Raji (cell line): ENCODE results near the gene SLC38A3.

ENCODE experiments used
- POLR2A ChIP-seq: IDR thresholded peaks from 2 replicates; pipeline ENCODE4 v1.6.1; 2011; ENCODE audit warnings: low read depth, low read length, control low read depth; ENCODE audit not compliant: insufficient read depth

SLC38A3 gene

DNA sequence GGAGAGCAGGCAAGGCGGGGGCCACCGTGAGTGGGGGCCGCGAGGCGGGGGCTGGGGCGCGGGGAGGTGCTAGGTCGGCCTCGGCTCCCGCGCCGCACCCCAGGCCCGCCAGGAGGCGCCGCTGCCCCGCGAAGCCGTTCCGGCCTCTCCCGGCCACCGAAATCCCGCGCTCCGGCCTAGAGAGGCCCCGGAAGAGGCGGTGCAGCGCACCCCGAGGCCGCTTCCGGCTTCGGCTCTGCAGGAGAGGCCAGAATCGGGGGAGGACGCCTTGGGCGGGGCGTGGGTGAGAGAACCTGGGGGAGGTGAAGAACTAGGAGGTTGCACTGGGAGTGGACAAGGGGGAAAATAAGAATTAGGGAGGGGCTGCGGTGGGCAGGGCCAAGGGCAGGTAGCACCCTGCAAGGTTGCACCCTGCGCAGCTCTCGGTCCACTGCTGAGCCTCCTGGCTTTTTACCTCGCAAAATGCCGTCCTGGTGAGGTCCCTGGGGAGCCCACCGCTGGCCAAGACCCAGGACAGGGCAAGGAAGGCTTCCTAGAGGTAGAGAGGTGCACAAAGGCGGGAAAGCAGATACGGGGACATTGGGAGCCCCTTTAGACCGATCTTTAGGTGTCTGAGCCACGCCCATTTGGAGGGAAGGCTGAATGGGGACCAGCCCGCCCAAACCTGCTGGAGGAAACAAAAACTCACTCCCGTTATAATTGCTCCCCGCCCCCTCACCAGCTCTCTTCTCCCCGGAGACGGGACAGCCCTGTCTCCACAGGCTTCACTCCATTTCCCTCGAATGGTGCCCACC is 22.5 kb downstream of the SLC38A3 start:
- peak; percentile 80 for TF ChIP-seq POLR2A

DNA sequence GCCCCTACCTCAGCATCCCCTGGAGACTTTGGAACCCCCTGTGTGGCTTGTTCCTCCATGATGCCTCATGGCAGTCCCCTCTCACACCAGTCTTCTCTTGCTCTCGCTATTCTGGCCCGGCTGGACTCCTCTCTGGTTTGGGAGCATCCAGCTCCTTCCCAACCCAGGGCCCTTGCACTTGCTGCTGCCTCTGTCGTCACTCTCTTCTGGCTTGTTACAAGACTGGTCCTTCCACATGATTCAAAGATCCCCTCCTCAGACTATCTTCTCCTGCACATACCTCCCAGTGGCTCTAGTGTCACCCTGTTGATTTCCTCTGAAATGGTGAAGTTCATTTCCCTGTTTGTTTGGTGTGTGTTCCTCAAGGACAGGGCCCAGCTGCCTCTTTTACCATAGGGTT is 24.4 kb downstream of the SLC38A3 start:
- TF ChIP-seq POLR2A = no peak

DNA sequence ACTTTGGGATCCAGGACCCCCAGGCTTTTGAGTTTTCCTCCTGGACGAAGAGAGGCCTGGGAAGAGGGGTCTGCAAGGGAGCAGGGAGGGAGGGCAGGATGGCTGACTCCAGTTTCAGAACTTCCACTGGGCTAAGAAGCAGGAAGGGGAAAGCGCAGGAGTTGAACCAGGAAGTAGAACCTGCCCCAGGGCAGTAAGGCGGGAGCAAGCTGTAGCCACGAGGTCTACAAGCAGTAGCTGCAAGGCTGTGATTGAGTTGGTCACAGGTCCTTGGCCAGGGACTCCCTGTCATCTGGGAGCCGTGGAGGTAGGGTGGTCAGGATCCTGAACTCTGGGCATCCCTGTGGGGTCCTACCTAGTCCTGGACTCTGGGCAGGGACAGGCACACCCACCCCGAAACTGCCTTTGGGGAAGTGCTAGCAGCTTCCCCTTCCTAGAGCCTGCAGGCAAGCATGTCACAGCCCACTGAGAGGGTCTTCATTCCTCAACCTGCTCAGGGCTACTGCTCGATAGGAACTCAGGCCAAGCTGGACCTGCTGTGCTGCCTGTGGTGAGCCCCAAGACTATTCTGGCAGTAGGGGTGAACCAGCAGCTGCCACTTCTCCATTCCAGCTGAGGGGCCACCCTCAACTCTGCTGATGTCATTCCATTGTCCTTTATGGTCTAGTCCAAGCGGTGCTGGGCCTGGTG is 25.2 kb downstream of the SLC38A3 start:
- TF ChIP-seq POLR2A = no peak

DNA sequence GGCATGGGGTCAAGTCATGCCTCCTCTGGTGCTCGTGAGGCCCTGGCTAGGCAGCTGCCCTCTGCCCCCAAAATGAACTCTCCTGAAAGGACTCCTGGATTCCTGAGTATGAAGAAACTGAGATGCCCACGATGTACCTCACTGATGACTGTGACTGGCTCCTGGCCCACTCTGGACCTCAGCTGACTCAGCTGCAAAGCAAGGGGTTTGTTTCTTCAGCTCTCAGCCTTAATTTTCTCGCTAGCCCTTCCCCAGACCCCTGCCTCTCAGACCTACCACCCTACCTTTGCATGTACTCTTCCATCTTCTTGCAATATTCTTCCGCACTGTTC is 25.7 kb downstream of the SLC38A3 start:
- no peak for TF ChIP-seq POLR2A

DNA sequence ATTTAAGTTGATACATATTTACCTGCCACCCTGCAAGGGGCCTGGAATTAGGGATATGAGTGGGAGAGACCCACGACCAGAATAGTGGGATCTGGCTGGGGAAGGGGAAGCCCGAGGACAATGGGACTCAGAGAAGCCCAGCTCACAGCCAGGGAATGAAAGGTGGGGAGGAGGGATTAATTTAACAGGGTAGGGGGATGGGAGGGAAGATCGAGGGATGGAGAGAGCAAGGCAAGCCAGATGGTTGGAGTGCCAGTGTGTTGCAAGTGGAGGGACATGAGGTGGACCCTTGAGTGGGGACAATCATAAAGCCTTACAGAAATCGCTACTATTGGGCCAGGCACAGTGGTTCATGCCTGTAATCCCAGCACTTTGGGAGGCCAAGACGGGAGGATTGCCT is 26.5 kb downstream of the SLC38A3 start:
- no peak for TF ChIP-seq POLR2A

DNA sequence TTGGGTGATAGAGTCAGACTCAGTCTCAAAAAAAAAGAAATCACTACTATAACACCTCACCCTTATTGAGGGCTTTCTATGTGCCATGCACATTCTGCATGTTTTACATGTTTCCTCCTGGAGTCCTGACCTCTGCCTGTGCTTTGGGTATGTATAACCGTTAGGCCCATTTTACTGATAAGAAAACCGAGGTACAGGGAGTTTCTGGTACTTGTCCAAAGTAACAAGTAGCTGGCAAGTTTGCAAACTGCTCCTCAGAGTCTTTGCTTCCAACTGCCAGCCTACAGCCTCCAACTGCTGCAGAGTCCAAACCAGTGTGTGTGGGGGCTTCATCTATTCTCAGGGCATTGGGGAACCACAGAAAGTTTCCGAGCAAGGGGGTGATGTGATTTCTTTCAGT is 27.2 kb downstream of the SLC38A3 start:
- TF ChIP-seq POLR2A = no peak

DNA sequence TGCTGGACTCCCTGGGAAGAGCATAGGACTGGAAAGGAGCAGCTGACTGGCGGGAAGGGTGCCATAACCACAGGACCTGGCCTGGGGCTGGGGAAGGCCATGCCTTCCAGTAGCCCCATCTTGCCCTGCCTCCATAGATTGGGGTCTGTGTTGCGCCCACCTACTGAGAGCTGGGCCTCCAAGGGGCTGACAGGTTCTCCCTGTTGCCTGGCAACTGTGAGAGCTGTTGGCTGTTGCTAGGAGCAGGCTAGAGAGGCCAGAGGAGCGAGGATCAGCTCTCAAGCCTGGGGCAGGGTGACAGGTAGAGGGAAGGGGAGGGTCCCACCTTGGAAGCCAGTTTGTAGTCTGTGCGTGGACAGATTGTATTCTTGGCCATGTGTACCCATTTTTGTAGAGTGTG is 28.1 kb downstream of the SLC38A3 start:
- TF ChIP-seq POLR2A = no peak

DNA sequence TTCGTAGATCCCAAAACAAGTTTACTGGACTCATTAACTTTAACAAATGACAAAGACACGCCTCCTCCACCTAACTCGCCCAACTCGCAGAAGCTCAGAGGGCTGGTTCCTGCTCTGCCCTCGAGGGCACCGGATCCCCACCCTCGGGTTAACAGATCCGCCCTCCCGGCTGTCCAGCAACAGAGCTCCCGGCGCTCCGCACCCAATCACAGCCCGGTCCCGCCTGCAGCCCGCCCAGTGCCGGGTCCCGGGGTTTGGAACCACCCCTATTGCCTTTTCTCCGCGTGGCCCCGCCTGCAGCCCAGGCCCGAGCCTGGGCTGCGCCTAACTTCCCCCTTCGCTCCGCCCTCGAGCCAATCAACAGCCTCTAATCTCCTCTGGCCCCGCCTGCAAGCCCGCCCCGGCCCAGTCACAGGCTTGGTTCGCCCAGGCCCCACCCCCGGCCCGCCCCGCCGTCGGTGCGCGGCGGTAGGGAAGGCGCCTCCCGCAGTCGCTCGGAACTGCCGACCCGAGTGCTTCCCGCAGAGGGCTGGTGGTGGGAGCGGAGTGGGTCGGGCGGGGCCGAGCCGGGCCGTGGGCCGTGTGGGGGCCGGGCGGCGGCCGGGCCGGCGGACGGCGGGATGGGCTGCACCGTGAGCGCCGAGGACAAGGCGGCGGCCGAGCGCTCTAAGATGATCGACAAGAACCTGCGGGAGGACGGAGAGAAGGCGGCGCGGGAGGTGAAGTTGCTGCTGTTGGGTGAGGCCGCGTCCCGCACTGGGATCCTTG is 30.8 kb downstream of the SLC38A3 start, which contains the start of gene GNAI2:
GNAI2 (plus strand) TSS at position 489 of the 768 bp plus-strand sequence; CDS start at position 621, 132 bp downstream.
- peak; percentile 87 for TF ChIP-seq POLR2A

DNA sequence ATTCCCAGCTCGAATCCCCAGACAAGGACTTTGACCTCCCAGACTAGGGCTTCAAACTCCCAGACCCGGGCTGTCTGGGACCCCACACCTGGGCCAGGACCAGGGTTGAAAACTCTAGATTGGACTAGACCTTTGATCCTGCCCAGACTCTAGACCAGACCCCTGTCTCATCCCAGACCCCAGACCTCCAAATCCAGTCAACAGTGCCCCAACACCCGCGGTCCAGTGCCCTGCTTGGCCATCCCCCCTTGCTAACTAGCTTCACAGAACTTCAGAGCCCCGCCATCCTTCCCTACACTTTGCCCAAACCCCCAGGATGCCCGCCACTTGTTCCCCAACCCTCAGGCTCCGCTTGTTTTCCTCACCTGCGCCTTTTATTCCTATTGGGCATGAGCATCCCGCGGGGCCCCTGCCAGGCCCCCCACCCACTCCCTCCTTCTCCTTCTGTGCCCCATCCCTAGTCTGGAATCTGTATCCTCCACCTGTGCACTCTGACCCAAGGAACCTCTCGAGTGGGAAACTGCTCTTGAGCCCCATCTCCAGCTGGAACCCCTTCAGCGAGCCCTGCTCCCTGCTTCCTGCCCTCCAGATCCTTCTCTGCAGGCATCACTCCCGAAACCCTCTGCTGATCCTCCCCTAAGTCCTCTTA is 31.5 kb downstream of the SLC38A3 start:
- TF ChIP-seq POLR2A = no peak

DNA sequence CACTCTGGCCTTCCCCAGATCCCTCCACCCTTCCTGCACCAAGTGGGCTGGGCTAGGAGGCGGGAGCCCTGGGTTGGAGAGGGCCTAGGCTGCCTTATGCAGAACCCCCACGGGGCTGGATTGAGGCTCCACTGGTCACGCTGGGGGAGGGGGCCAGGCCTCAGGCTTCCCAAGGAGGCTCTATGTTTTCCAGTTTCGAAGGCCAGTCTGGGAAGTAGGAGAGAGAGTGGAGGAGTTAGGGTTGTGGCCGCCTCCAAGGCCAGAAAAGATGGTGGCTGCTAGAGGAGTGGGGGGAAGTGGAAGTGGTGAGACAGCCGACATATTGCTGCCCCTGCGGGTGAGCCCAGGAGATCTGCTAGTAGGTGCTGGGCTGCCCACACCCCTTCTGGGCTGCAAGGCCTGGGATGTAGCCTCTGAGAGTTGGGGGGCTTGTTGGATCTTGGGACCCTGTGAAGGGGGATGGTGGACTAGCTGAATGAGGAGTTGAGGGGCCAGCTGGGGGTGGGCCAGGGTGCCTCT is 32.1 kb downstream of the SLC38A3 start:
- TF ChIP-seq POLR2A = no peak

DNA sequence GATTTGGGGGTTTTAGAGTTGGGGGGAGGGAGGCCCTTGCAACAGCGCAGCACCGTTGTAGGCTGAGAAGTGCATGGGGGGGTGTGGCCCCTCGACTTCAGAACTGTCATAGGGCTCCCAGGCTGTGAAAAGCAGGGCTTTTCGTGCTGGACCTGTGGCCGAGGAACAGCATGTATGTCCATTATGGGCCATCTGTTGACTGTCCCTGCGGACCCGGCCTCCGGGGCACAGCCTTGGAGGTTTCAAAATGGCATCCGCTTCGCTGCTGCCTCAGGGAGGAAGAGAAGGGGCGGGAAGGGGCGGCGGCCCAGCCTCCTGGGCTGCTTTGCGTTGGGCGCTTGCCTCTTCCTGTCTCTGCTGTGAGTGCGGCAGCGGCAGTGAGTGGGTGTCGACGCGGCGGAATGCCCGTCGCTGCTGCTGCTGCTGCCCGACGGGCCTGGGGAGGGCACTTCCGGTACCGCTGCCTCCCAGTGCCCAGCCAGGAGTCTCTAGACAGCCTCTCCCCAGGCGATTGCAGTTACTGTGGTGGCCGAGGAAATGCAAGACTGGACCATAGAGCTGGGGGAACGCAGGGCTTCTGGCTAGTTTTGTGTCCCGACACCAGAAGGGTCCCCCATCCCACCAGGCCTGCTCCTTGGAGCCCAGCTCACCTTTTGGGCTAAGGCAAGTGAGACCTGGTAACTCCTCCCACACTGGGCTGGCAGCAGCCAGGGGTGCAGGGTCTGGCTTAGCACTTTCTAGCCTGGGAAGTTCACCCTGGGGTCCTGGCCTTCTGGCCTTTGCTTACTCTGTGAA is 32.9 kb downstream of the SLC38A3 start:
- peak; percentile 82 for TF ChIP-seq POLR2A

DNA sequence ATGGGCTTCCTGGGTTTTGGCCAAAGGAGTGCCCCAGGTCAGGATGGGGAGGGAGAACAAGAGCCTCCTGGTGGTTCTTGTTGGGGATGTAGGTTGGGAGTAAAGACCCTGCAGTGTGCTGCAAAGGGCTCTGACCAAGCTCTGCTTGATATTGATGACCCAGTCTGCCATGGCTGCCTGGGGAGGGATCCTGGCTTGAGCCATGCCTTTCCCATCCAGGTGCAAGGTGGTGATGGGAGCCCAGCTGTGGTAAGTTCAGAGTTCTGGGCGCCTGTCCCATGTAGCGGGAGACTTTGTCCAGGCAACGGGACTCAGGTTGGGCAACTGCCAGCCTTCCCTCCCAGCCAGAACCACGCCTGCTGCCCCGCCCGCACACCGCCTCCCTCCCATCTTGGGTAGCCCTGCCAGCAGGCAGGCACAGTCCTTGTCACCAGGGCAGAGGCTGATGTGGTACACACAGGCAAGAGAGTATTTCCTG is 33.5 kb downstream of the SLC38A3 start:
- TF ChIP-seq POLR2A = no peak

DNA sequence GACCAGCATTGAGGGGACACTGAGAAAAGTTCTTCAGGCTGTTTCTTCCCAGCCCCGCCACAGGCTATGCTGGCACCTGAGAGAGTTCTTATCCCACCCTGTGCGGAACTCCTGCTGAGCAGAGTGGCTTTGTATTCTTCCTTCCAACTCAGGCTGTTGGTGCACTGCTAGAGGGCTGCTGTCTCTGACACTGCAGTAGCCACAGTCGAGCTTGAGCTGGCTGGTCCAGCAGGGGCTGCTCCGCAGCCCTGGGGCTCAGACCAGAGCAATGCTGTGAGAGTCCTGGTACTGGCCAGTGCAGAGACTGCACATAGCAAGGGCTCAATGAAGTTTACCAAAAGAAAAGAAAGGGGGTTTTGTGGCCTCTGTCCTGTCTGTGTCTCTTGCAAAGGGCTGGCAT is 34.6 kb downstream of the SLC38A3 start:
- no peak for TF ChIP-seq POLR2A

DNA sequence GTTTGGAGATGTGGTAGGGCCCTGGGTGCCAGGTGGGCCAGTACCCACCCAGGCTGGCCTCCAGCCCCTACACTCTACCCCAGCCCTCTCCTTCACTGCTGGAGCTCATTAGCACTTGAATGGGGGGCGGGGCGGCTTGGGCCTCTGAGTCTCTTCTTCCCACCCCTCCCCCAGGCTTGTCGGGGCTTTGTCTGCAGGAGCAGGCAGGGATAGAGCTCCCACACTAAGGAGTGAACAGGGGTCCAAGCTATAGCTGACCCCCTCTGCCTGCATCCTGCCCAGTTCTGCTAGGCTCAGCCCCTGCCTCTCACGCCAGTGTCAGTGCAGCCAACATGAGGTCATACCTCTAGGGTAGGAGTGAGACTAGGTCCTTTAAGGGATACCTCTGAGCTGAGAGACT is 36.1 kb downstream of the SLC38A3 start:
- no peak for TF ChIP-seq POLR2A
